DND-41 (cell line): ENCODE measurements around the gene GALNT12.

Experiments used
- EZH2 ChIP-seq: IDR thresholded peaks from 3 replicates; pipeline ENCODE4 v1.6.1; 2012; ENCODE audit warnings: borderline replicate concordance, low read depth, mild to moderate bottlenecking, moderate library complexity, low read length, inconsistent platforms; ENCODE audit not compliant: severe bottlenecking
- TF ChIP-seq, protein P1 (sequence below): IDR thresholded peaks from 2 replicates; pipeline ENCODE4 v1.5.1; 2012; ENCODE audit warnings: borderline replicate concordance, low read length, moderate library complexity, mild to moderate bottlenecking; ENCODE audit not compliant: poor library complexity, severe bottlenecking; ENCODE audit errors: extremely low read depth

DNA sequence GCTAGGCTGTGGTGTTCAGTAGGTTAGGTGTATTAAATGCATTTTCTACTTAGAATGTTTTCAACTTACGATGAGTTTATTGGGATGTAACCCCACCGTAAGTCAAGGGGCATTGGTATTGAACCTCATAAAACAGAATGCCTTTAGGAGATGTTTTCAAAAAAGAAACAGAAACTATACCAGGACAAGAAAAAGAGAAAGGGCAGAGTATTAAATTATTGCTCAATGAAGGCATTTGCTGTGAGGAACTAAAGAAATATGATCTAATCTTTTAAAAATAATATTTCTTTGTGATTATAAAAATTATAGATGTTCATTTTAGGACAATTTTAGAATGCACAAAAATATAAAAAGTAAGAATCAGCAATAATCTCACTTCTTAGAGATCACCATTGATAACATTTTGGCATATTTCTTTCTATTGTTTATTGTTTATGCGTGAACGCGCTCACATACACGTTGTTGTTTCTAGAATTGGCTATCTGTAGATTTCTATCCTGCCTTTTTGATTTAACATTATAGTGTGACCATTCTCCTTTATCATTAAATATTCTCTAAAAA is 8.0 kb downstream of the GALNT12 start:
- TF ChIP-seq, protein P1, sequence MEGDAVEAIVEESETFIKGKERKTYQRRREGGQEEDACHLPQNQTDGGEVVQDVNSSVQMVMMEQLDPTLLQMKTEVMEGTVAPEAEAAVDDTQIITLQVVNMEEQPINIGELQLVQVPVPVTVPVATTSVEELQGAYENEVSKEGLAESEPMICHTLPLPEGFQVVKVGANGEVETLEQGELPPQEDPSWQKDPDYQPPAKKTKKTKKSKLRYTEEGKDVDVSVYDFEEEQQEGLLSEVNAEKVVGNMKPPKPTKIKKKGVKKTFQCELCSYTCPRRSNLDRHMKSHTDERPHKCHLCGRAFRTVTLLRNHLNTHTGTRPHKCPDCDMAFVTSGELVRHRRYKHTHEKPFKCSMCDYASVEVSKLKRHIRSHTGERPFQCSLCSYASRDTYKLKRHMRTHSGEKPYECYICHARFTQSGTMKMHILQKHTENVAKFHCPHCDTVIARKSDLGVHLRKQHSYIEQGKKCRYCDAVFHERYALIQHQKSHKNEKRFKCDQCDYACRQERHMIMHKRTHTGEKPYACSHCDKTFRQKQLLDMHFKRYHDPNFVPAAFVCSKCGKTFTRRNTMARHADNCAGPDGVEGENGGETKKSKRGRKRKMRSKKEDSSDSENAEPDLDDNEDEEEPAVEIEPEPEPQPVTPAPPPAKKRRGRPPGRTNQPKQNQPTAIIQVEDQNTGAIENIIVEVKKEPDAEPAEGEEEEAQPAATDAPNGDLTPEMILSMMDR = no peak
- TF ChIP-seq EZH2 = no peak
